ENCODE results near the gene VCAN. TPM values are rescaled to one million over a fixed set of nuclear protein-coding genes. Genes with fewer than 3 reads are reported as not detected.

VCAN gene
- total and polyA plus RNA-seq, 4 donors, result 0.97 to 15.6 (median 4.8) TPM

GRCh38 chr5:83589786-83590185 lies 118.2 kb downstream of the VCAN start:
- Histone ChIP-seq H3K27ac (ENCODE audit: low read depth in 1 of 2, low read length in 2 of 2) (no peak overlapping the region), H3K9me3 (ENCODE audit: control insufficient read depth in 4 of 4, low read length in 3 of 4) (no peaks in the 10 kb centered on the region), H3K27me3 (ENCODE audit: control insufficient read depth in 4 of 4, insufficient read depth in 4 of 4, low read length in 3 of 4) (no peaks in the 10 kb centered on the region), H3K4me1 (ENCODE audit: control insufficient read depth in 4 of 4, insufficient read depth in 4 of 4, low read length in 3 of 4) (no peaks in the 10 kb centered on the region), H3K36me3 (ENCODE audit: control insufficient read depth in 4 of 4, insufficient read depth in 3 of 4, low read depth in 1 of 4, low read length in 3 of 4) (no peaks in the 10 kb centered on the region), H3K9ac (ENCODE audit: low read depth in 1 of 2, low read length in 2 of 2) (no peak overlapping the region), H3K4me3 (ENCODE audit: low read depth in 1 of 3, low read length in 3 of 3) (no peak overlapping the region)
- DNase-seq (ENCODE audit: low spot score), result no peak
- TF ChIP-seq YY1 (IDR thresholded peaks at IDR 0.05) (no peak), SP1 (IDR thresholded peaks at IDR 0.05) (no peak), HNF4G (IDR thresholded peaks at IDR 0.05) (no peak), FOXA2 (IDR thresholded peaks at IDR 0.05) (no peak), FOXA1 (IDR thresholded peaks at IDR 0.05) (no peak), MAX (IDR thresholded peaks at IDR 0.05) (no peak), RXRA (IDR thresholded peaks at IDR 0.05) (no peak), RAD21 (IDR thresholded peaks at IDR 0.05) (no peak), GABPA (IDR thresholded peaks at IDR 0.05 in 1 of 2, conservative IDR thresholded peaks at IDR 0.05 in 1 of 2) (no peak), TAF1 (conservative IDR thresholded peaks at IDR 0.05) (no peak), HNF4A (conservative IDR thresholded peaks at IDR 0.05) (no peak), EGR1 (IDR thresholded peaks at IDR 0.05; ENCODE audit: low read depth in 2 of 2) (no peak), REST (IDR thresholded peaks at IDR 0.05) (no peak), JUND (IDR thresholded peaks at IDR 0.05) (no peak), CTCF (IDR thresholded peaks at IDR 0.05; ENCODE audit: low read depth, low read length, missing input control) (no peak), NR2F2 (IDR thresholded peaks at IDR 0.05) (no peak), ZBTB33 (IDR thresholded peaks at IDR 0.05) (no peak), ATF3 (IDR thresholded peaks at IDR 0.05) (no peak)
- 81% methylated on average over 1 of the region's 1 CpG for WGBS

All from liver (tissue), 9 donors.